Measurements from ENCODE around the gene ALX3. TPM values are rescaled to one million over a fixed set of nuclear protein-coding genes. Genes with fewer than 3 reads are reported as not detected.

The ALX3 gene
- not detected for total RNA-seq
- 0.07 TPM for polyA plus RNA-seq
- long read RNA-seq, donor 1, result 0 reads
- long read RNA-seq, donor 2, result 0 reads
- long read RNA-seq, donor 3, partial matches to known transcripts, result 0 of 1 reads
- long read RNA-seq, donor 3, other reads (novel, unspliced or antisense), result 1 of 1 reads
- long read RNA-seq, donor 4, result 0 reads

DNA sequence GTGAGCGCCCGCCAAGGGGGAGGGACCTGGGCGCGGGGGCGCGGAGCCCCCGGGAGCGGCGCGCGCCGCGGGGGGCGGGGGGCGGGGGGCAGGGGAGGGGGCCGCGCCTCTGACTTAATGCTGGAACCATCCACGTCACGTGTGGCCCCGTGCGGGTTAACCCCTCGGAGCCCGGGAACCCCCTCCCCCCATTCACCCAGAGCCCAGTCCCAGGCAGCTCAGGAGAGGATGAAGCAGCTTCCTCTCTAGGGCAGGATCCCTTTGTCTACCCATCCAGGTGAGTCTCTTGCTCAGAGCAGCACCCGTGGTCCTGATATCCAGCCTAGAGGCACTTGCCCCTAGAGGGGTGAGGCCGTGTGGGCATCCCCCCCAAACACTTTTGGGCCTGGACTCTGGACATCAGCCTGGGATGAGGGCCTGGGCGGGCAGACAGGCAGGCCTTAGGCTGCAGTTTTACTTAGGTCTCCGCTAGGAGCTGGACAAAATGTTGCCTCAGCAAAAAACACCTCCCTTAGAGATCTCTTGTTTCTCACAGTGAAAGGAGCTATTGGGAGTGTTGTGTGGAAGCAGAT, at the start of gene ALX3:
Gene ALX3 (minus strand): TSS at position 2 of the 572 bp plus-strand sequence. CDS start 60 bp downstream, outside the sequence.
- Histone ChIP-seq H3K4me1 (ENCODE audit: control insufficient read depth, insufficient read depth, low read length) (no peaks in the 10 kb centered on the region), H3K4me3 (ENCODE audit: low read length) (peak within 1 kb of the TSS; percentile 40), H3K27me3 (ENCODE audit: control insufficient read depth, insufficient read depth) (no peaks in the 10 kb centered on the region), H3K27ac (ENCODE audit: low read length) (no peak within 1 kb of the TSS), H3K9me3 (ENCODE audit: control insufficient read depth, low read length) (no peaks in the 10 kb centered on the region)
- WGBS, result 11% methylated on average over 27 of the region's 27 CpGs
- ATAC-seq, result no peak
- intact Hi-C loops (cut with DNase I), result no loop called here
- no peak for DNase-seq

DNA sequence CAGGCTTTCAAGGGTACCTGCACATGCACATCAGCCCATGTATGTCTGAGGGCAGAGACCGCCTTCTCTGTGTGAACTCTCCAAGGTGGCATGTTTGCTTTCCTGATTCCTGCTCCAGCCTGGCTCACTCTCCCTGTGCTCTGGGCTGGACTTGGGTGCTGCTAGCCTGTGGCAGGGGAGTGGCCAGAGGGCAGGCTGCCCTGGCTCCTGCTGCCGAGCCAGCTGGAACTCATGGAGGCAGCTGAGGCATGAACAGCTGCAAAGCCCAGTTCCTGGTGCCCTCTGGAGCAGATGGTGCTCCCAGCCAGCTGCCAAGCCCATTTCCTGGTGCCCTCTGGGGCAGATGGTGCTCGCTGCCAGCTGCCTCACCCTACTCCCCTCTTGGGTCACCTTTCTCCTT, 49.4 kb upstream of the ALX3 start:
- intact Hi-C loops (cut with DNase I), result no loop called here
- no peak for ATAC-seq
- no peaks in the 10 kb centered on the region for H3K9me3 ChIP-seq (ENCODE audit: control insufficient read depth, low read length)
- H3K4me3 ChIP-seq (ENCODE audit: low read length), result no peak overlapping the region
- H3K27me3 ChIP-seq (ENCODE audit: control insufficient read depth, insufficient read depth), result no peaks in the 10 kb centered on the region
- no peak overlapping the region for H3K27ac ChIP-seq (ENCODE audit: low read length)
- no peaks in the 10 kb centered on the region for H3K4me1 ChIP-seq (ENCODE audit: control insufficient read depth, insufficient read depth, low read length)
- no peak for DNase-seq
- WGBS, result 83% methylated on average over 3 of the region's 3 CpGs

DNA sequence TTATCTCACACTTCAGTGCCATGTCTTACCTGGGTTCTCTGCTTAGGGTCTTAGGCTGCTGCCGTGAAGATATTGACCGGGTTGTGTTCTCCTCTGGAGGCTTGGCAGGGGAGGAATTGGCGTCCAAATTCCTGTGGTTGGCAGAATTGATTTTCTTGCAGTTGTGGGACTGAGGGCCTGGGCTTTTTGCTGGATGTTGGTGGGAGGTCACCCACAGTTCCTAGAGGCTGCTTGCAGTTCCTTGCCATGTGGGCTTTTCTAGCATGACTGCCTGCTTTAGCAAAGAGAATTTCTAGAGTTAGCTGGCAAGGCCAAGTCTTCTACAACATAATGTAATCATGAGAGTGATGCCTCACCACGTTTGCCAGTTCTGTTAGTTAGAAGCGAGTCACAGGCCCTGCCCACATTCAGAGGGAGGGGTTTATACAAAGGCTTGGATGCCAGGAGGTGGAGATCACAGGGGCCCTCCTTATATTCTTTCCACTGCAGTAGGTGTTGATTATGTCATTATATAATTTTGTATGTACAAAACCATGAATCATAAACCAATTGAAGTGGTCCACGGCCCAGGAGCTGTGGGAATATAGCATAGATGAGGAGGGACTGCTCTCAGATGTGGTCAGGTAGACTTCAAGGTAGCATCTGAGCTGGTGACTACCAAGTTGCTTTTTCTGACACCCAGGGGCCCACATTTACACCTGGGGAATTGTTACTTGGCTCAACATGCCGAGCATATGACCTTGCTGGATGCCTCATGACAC, 48.3 kb upstream of the ALX3 start:
- WGBS, result 70% methylated on average over 7 of the region's 7 CpGs

DNA sequence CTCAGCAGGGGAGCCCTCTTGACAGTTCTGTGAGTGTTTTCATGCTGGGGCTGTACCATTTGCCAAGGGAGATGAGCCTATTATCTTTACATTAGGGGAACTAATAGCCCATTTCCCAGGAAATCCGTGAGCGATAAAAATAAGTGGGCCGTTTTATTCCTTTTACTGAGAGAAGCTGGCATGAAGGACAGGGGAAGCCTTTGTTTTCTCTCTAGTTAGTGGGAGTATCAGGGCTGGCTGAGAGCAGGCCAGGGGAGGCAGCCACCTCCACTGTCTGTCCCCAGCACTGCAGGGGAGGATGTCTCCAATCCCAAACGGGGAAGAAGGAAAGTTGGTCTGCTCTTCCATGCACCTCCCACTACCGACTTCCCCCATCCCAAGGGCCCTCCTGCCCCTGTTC, 44.3 kb upstream of the ALX3 start:
- H3K4me3 ChIP-seq (ENCODE audit: low read length), result no peak overlapping the region
- WGBS, result 43% methylated on average over 5 of the region's 5 CpGs
- no peak for DNase-seq
- no peak for ATAC-seq
- no peaks in the 10 kb centered on the region for H3K27me3 ChIP-seq (ENCODE audit: control insufficient read depth, insufficient read depth)
- intact Hi-C loops (cut with DNase I), result no loop called here
- no peaks in the 10 kb centered on the region for H3K4me1 ChIP-seq (ENCODE audit: control insufficient read depth, insufficient read depth, low read length)
- no peaks in the 10 kb centered on the region for H3K9me3 ChIP-seq (ENCODE audit: control insufficient read depth, low read length)
- no peak overlapping the region for H3K27ac ChIP-seq (ENCODE audit: low read length)

More for the DNA sequence above, 48.3 kb upstream of the ALX3 start:
- intact Hi-C loops (cut with DNase I), result no loop called here
- H3K27ac ChIP-seq (ENCODE audit: low read length), result no peak overlapping the region
- no peak for ATAC-seq
- H3K9me3 ChIP-seq (ENCODE audit: control insufficient read depth, low read length), result no peaks in the 10 kb centered on the region
- no peaks in the 10 kb centered on the region for H3K4me1 ChIP-seq (ENCODE audit: control insufficient read depth, insufficient read depth, low read length)
- H3K4me3 ChIP-seq (ENCODE audit: low read length), result no peak overlapping the region
- H3K27me3 ChIP-seq (ENCODE audit: control insufficient read depth, insufficient read depth), result no peaks in the 10 kb centered on the region
- DNase-seq, result no peak

DNA sequence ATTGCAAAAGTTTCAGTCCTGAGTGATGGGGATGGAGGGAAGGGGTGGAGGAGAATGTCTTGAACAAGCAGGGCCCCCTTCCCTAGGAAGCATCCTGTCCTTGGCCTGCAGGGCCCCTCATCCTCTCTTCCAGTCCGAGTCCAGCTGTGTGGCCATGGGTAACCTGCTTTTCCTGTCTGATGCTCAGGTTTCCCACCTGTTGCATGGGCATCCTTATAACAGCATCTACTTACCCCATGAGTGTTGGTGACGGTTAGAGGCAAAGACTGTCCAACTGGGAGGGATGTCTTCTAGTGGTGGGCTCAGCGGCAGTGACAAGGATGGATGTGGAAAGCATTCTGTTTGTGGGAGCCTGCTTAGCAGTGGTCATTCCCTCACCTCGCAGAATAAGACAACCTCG, 43.7 kb upstream of the ALX3 start:
- H3K27me3 ChIP-seq (ENCODE audit: control insufficient read depth, insufficient read depth), result no peaks in the 10 kb centered on the region
- DNase-seq (no peak), ATAC-seq (no peak)
- no peaks in the 10 kb centered on the region for H3K4me1 ChIP-seq (ENCODE audit: control insufficient read depth, insufficient read depth, low read length)
- 80% methylated on average over 5 of the region's 5 CpGs for WGBS
- no peaks in the 10 kb centered on the region for H3K9me3 ChIP-seq (ENCODE audit: control insufficient read depth, low read length)
- no peak overlapping the region for H3K27ac ChIP-seq (ENCODE audit: low read length)
- intact Hi-C loops (cut with DNase I), result no loop called here
- no peak overlapping the region for H3K4me3 ChIP-seq (ENCODE audit: low read length)

DNA sequence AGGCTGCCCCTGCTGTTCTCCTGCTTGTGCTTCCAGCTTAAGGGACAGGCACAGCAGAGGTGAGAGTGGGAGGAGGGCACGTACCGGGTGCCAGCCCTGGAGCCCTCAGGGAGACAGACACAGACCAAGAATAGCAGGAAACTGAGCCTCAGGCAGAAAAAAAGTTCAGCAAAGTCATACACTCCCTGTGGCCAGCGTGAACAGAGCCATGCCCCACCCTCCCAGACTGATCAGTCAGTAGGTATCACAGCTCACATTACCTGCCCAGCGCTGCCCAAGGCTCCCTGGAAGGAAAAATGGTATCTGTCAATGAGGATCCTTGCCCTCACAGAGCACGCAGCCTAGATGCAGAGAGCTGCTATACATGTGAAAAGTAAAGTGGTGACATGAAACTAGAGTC, 43.1 kb upstream of the ALX3 start:
- Histone ChIP-seq H3K27me3 (ENCODE audit: control insufficient read depth, insufficient read depth) (no peaks in the 10 kb centered on the region), H3K27ac (ENCODE audit: low read length) (no peak overlapping the region), H3K4me3 (ENCODE audit: low read length) (no peak overlapping the region), H3K4me1 (ENCODE audit: control insufficient read depth, insufficient read depth, low read length) (no peaks in the 10 kb centered on the region), H3K9me3 (ENCODE audit: control insufficient read depth, low read length) (no peaks in the 10 kb centered on the region)
- no peak for ATAC-seq
- intact Hi-C loops (cut with DNase I), result no loop called here
- no peak for DNase-seq
- WGBS, result 56% methylated on average over 5 of the region's 5 CpGs

DNA sequence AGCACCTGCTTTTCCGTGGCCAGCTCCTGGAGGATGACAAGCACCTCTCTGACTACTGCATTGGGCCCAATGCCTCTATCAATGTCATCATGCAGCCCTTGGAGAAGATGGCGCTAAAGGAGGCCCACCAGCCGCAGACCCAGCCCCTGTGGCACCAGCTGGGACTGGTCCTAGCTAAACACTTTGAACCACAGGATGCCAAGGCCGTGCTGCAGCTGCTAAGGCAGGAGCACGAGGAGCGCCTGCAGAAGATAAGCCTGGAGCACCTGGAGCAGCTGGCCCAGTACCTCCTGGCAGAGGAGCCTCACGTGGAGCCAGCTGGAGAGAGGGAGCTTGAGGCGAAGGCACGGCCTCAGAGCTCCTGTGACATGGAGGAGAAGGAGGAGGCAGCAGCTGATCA, 42.2 kb upstream of the ALX3 start:
- DNase-seq (no peak), ATAC-seq (no peak)
- Histone ChIP-seq H3K9me3 (ENCODE audit: control insufficient read depth, low read length) (no peaks in the 10 kb centered on the region), H3K4me1 (ENCODE audit: control insufficient read depth, insufficient read depth, low read length) (no peaks in the 10 kb centered on the region), H3K27ac (ENCODE audit: low read length) (no peak overlapping the region), H3K4me3 (ENCODE audit: low read length) (no peak overlapping the region), H3K27me3 (ENCODE audit: control insufficient read depth, insufficient read depth) (no peaks in the 10 kb centered on the region)
- intact Hi-C loops (cut with DNase I), result no loop called here
- 72% methylated on average over 9 of the region's 9 CpGs for WGBS

DNA sequence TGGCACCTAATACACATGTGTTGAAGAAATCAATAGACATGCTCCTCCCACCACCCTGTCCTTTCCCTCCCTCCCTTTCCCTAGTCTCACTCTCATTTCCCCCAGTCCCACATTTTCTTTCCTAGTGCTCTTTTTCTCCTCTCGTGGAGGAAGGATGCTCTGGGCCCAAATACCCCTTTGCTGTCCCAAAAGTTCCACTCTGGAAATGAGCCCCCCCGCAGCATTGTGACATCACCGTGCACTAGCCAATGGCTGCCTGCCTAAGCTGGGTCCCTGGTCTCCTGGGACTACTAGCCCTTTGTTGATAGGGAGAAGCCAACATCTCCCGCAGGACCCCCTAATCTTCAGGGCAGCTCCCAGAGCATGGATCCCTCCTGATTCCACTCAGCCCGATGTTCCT, 41.7 kb upstream of the ALX3 start, which contains the start of gene UBL4B:
Gene UBL4B (plus strand): TSS at position 301 of the 400 bp plus-strand sequence. CDS start 92 bp downstream, at position 393.
- DNase-seq, result no peak
- Histone ChIP-seq H3K4me3 (ENCODE audit: low read length) (no peak within 1 kb of the TSS), H3K27ac (ENCODE audit: low read length) (no peak within 1 kb of the TSS), H3K4me1 (ENCODE audit: control insufficient read depth, insufficient read depth, low read length) (no peaks in the 10 kb centered on the region), H3K27me3 (ENCODE audit: control insufficient read depth, insufficient read depth) (no peaks in the 10 kb centered on the region), H3K9me3 (ENCODE audit: control insufficient read depth, low read length) (no peaks in the 10 kb centered on the region)
- WGBS, result 74% methylated on average over 5 of the region's 5 CpGs
- ATAC-seq, result no peak
- intact Hi-C loops (cut with DNase I), result no loop called here

DNA sequence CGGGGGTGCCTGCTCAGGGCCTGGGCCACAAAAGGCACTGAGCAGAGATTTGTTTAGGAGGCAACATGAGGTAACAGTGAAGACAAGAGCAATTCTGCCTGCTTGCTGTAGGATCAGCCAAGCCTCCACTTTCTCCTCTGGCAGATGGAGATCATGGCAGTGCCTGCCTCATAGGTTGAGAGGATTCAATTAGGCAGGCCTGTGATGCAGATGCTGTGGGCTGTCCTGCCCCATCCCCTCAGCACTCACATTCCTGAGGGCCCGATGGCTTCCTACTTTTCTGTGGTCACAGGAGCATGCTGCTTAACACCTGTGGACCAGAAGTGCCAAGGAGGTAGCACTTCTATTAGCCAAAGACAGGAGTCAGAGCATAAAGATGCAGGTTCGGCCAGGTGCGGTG, 40.6 kb upstream of the ALX3 start:
- no peaks in the 10 kb centered on the region for H3K9me3 ChIP-seq (ENCODE audit: control insufficient read depth, low read length)
- WGBS, result 87% methylated on average over 4 of the region's 4 CpGs
- intact Hi-C loops (cut with DNase I), result no loop called here
- no peaks in the 10 kb centered on the region for H3K4me1 ChIP-seq (ENCODE audit: control insufficient read depth, insufficient read depth, low read length)
- no peak overlapping the region for H3K4me3 ChIP-seq (ENCODE audit: low read length)
- H3K27me3 ChIP-seq (ENCODE audit: control insufficient read depth, insufficient read depth), result no peaks in the 10 kb centered on the region
- no peak for ATAC-seq
- no peak for DNase-seq
- no peak overlapping the region for H3K27ac ChIP-seq (ENCODE audit: low read length)

DNA sequence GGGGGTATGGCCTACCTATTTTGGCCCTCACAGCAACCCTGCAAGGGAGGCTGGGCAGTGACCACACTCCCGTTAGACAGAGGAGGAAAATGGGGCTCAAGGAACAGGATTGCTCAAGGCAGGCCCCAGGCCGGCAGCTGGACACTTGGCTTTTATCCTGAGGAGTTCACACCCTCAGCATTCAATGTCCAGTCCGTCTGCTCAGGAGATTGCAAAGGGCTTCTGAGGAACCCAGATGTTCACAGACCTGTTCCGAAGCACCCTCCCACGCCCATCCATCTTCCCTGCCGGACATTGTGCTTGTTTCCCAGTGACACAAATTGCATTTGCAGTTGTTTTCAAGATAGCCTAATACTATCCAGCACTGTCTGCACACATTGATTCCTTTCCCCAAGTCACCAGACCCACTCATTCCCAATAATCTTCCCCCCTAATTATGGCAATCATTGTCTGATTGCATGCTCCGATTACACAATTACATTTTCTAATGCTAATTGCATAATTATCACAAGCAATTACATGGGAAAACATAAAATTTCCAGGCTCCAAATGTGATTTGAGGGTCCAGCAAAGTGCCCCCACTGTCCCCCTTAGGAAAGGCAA, 37.5 kb upstream of the ALX3 start:
- intact Hi-C loops (cut with DNase I), result loop anchor here (5.0 to 10.0 kb wide), 2 partner anchors 53 to 56 kb away; no protein-coding TSS in a partner anchor
- no peak for DNase-seq
- no peaks in the 10 kb centered on the region for H3K9me3 ChIP-seq (ENCODE audit: control insufficient read depth, low read length)
- H3K4me3 ChIP-seq (ENCODE audit: low read length), result no peak overlapping the region
- 53% methylated on average over 7 of the region's 7 CpGs for WGBS
- ATAC-seq, result no peak
- H3K27me3 ChIP-seq (ENCODE audit: control insufficient read depth, insufficient read depth), result no peaks in the 10 kb centered on the region
- no peak overlapping the region for H3K27ac ChIP-seq (ENCODE audit: low read length)
- no peaks in the 10 kb centered on the region for H3K4me1 ChIP-seq (ENCODE audit: control insufficient read depth, insufficient read depth, low read length)

Data from right cardiac atrium (tissue), 5 donors.